ENCODE measurements around the gene CCR5. TPM values are rescaled to one million over a fixed set of nuclear protein-coding genes. Genes with fewer than 3 reads are reported as not detected.
A peak's percentile ranks its signal among the peaks of the same experiment; 100 is the strongest.

The CCR5 gene
- total RNA-seq, 1 experiment from 2014 or later: not detected

- Histone ChIP-seq H3F3A (ENCODE audit: low read length, unreplicated experiment) (no peaks in the 10 kb centered on the region), H2AFZ (ENCODE audit: low read length) (peak overlapping the region; percentile 48), H3K36me3 (ENCODE audit: low read depth, low read length) (no peaks in the 10 kb centered on the region), H3K79me2 (ENCODE audit: low read length) (no peaks in the 10 kb centered on the region), H3K4me1 (ENCODE audit: insufficient read depth, low read length) (peaks cover 10% of the 10 kb centered on the region), H4K20me1 (ENCODE audit: low read length) (no peaks in the 10 kb centered on the region), H3K9ac (ENCODE audit: low read length) (no peak overlapping the region), H3K9me3 (ENCODE audit: low read length) (no peaks in the 10 kb centered on the region), H3K9me2 (replicated peaks; ENCODE audit: low read length) (no peaks in the 10 kb centered on the region), H3K27ac (ENCODE audit: low read length) (no peak overlapping the region), H3K27me3 (ENCODE audit: low read length) (no peaks in the 10 kb centered on the region), H3K4me3 (ENCODE audit: low read length) (no peak overlapping the region), H3K4me2 (ENCODE audit: low read length) (peak overlapping the region; percentile 19)
- TF ChIP-seq EZH2 (IDR thresholded peaks at IDR 0.05; ENCODE audit: low read length, unreplicated experiment): no peak
- TF ChIP-seq EZH2phosphoT487 (IDR thresholded peaks at IDR 0.05; ENCODE audit: borderline replicate concordance, low read length): no peak
- peak; percentile 97 for TF ChIP-seq CTCF (conservative IDR thresholded peaks at IDR 0.05; ENCODE audit: low read depth, low read length)
- POLR2A ChIA-PET (ENCODE audit: unreplicated experiment): interaction anchor here (0.7 kb wide), 1 partner anchor 98 kb away, joined by 5 read pairs; no protein-coding TSS in a partner anchor
- CTCF ChIA-PET: interaction anchor here (0.5 to 1.1 kb wide), 12 partner anchors 10 to 617 kb away, joined by 3 to 11 read pairs (median 4); partner anchors contain the start of genes CCR1 and CXCR6
- ATAC-seq: peak; percentile 93
- peak; percentile 83 for DNase-seq
- BruUV-seq (replicated peaks): no TSS peak
- intact Hi-C loops (cut with micrococcal nuclease): loop anchor here (1.0 to 2.0 kb wide), 3 partner anchors 180 to 440 kb away; no protein-coding TSS in a partner anchor
These were observed 7.7 kb downstream of the CCR5 start for GRCh38 chr3:46378426-46378942.

- ATAC-seq: no peak
These were observed 9.9 kb downstream of the CCR5 start for GRCh38 chr3:46380471-46381221.

More at GRCh38 chr3:46380471-46381221, 9.9 kb downstream of the CCR5 start:
- no peaks in the 10 kb centered on the region for H3K27me3 ChIP-seq (ENCODE audit: low read length)
- H3K9me3 ChIP-seq (ENCODE audit: low read length): no peaks in the 10 kb centered on the region
- H3K4me1 ChIP-seq (ENCODE audit: insufficient read depth, low read length): peaks cover 21% of the 10 kb centered on the region
- CTCF ChIA-PET: no interaction called here
- POLR2A ChIA-PET (ENCODE audit: unreplicated experiment): no interaction called here
- no peak overlapping the region for H3K4me3 ChIP-seq (ENCODE audit: low read length)
- no peaks in the 10 kb centered on the region for H3K9me2 ChIP-seq (replicated peaks; ENCODE audit: low read length)
- H3K9ac ChIP-seq (ENCODE audit: low read length): no peak overlapping the region
- H3K4me2 ChIP-seq (ENCODE audit: low read length): no peak overlapping the region
- no peak for DNase-seq
- no peaks in the 10 kb centered on the region for H3K79me2 ChIP-seq (ENCODE audit: low read length)
- H2AFZ ChIP-seq (ENCODE audit: low read length): no peak overlapping the region
- H3F3A ChIP-seq (ENCODE audit: low read length, unreplicated experiment): no peaks in the 10 kb centered on the region
- BruUV-seq (replicated peaks): no TSS peak
- intact Hi-C loops (cut with micrococcal nuclease): loop anchor here (2.0 kb wide), 1 partner anchor 48 kb away; no protein-coding TSS in a partner anchor
- no peak overlapping the region for H3K27ac ChIP-seq (ENCODE audit: low read length)
- H4K20me1 ChIP-seq (ENCODE audit: low read length): no peaks in the 10 kb centered on the region
- H3K36me3 ChIP-seq (ENCODE audit: low read depth, low read length): no peaks in the 10 kb centered on the region
- TF ChIP-seq EZH2phosphoT487 (IDR thresholded peaks at IDR 0.05; ENCODE audit: borderline replicate concordance, low read length): no peak
- no peak for TF ChIP-seq EZH2 (IDR thresholded peaks at IDR 0.05; ENCODE audit: low read length, unreplicated experiment)
- TF ChIP-seq CTCF (conservative IDR thresholded peaks at IDR 0.05; ENCODE audit: low read depth, low read length): no peak
